Ovary (tissue), 3 donors: ENCODE data around the gene PCGF2.

Experiments used
- EP300 ChIP-seq: sonication (generic); formaldehyde crosslinking; IDR thresholded peaks from one replicate; pipeline ENCODE4 v1.6.1; 2017; ENCODE audit warnings: antibody characterized with exemption
- TF ChIP-seq, protein P1 (sequence below), 3 donors: fragments of 450-650 bp in 2 of 3; fragments of 200-600 bp in 1 of 3; IDR thresholded peaks; one replicate each; pipeline versions ENCODE4 v1.5.1 to v1.8.0; 2016 to 2022; ENCODE audit warnings: antibody characterized with exemption in 3 of 3, mild to moderate bottlenecking in 1 of 3
- donor health status: DM: no; HTN: no; CAD: no.

DNA sequence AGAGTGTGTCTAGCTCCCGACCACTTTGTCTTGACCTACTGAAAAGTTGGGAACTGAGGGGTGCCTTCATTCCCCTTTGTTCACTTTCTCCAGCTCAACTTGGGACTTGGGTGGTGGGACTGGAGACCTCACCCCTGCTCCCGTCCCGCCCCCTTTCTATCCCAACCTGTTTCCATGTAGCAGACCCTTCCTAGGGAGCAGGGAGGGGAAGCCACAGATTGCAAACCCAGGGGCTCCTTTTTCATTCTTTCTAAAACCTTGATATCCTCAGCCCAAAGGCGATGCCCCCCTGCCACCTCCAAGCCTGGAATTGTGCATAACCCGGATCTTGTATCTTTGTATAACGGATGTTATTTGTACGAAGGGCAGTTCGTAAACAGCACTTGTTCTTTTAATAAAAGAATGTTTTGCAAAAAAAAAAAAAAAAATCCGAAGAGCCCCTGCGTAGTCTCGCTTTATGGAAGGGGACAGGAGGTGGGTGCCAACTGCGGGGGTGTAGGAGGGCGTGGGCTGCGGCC, 18.7 kb downstream of the PCGF2 start:
- no peak for TF ChIP-seq EP300
- TF ChIP-seq, protein P1, sequence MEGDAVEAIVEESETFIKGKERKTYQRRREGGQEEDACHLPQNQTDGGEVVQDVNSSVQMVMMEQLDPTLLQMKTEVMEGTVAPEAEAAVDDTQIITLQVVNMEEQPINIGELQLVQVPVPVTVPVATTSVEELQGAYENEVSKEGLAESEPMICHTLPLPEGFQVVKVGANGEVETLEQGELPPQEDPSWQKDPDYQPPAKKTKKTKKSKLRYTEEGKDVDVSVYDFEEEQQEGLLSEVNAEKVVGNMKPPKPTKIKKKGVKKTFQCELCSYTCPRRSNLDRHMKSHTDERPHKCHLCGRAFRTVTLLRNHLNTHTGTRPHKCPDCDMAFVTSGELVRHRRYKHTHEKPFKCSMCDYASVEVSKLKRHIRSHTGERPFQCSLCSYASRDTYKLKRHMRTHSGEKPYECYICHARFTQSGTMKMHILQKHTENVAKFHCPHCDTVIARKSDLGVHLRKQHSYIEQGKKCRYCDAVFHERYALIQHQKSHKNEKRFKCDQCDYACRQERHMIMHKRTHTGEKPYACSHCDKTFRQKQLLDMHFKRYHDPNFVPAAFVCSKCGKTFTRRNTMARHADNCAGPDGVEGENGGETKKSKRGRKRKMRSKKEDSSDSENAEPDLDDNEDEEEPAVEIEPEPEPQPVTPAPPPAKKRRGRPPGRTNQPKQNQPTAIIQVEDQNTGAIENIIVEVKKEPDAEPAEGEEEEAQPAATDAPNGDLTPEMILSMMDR (IDR thresholded peaks at IDR 0.05) = no peak
